HepG2 (cell line): ENCODE measurements around the gene CDKL5.

Source experiments
- CREM ChIP-seq, 2 experiments: sonication (generic) in 1 of 2; formaldehyde crosslinking in 1 of 2; IDR thresholded peaks; 2 replicates each; pipeline versions ENCODE4 v1.4.0 to v1.6.1; 2016 to 2020; ENCODE audit warnings: antibody characterized with exemption in 1 of 2, mild to moderate bottlenecking in 1 of 2, missing genetic modification reagents in 1 of 2
- NR2C2 ChIP-seq: sonication (generic); formaldehyde crosslinking; IDR thresholded peaks from 2 replicates; pipeline ENCODE4 v1.4.0; 2020; ENCODE audit warnings: missing genetic modification reagents, mild to moderate bottlenecking, moderate library complexity, borderline replicate concordance
- ZNF264 ChIP-seq: sonication (generic); formaldehyde crosslinking; IDR thresholded peaks from 2 replicates; pipeline ENCODE4 v1.4.0; 2020; ENCODE audit warnings: missing genetic modification reagents

- TF ChIP-seq ZNF264 (CRISPR knock-in tag), result no peak
- no peak for TF ChIP-seq CREM (IDR thresholded peaks at IDR 0.05)
- TF ChIP-seq CREM (CRISPR knock-in tag; IDR thresholded peaks at IDR 0.05), result no peak
- TF ChIP-seq NR2C2, result no peak
Measured at GRCh38 chrX:18542905-18543304, 117.5 kb downstream of the CDKL5 start.
